HG03108 (cell line): ENCODE measurements around the gene APBA2.

Experiments
- ATAC-seq: cut with Tn5 transposase; IDR thresholded peaks from one replicate; pipeline ENCODE4 v1.9.1; 2021; ENCODE audit warnings: moderate library complexity; ENCODE audit not compliant: unreplicated experiment

Gene APBA2

DNA sequence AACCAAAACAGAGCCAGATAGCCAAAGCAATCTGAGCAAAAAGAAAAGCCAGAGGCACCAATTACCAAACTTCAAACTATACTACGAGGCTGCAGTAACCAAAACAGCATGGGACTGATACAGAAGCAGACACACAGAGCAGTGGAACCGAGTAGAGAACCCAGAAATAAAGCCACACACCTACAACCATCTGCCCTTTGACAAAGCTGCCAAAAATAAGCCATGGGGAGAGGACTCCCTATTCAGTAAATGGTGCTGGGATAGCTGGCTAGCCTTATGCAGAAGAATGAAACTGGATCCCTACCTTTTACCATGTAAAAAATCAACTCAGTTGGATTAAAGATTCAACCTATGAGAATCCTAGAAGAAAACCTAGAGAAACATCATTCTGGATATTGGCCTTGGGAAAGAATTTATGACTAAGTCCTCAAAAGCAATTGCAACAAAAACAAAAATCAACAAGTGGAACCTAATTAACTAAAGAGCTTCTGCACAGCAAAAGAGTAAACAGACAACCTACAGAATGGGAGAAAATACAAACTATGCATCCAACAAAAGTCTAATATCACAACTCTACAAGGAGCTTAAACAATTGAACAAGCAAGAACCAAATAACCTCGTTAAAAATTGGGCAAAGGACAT lies 95.1 kb downstream of the APBA2 start:
- ATAC-seq, result no peak

DNA sequence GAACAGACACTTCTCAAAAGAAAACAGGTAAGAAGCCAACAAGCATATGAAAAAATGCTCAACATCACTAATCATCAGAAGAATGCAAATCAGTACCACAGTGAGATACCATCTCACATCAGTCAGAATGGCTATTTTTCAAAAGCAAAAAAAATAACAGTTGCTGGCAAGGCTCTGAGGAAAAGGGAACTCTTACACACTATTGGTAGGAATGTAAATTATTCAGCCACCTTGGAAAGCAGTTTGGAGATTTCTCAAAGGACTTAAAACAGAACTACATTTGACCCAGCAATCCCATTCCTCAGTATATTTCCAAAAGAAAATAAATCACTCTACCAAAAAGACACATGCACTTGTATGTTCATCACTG lies 95.6 kb downstream of the APBA2 start:
- no peak for ATAC-seq

DNA sequence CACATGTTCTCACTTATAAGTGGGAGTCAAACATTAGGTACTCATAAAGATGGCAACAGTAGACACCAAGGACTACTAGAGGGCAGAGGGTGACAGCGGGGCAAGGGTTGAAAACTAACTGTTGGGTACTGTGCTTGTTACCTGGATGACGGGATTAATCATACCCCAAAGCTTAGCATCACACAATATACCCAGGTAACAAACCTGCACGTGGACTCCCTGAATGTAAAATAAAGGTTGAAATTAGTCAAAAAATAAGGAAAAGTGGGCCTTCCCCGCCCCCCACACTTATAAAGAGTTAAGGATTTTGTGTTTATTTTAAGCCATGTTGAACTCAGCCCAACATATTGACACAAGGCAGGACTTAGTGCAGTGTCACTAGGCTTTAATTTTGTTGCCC lies 96.1 kb downstream of the APBA2 start:
- ATAC-seq, result no peak

GRCh38 chr15:28982886-28983285 lies 97.1 kb downstream of the APBA2 start:
- no peak for ATAC-seq

- ATAC-seq, result no peak
These were observed 97.9 kb downstream of the APBA2 start for GRCh38 chr15:28983432-28984311.

GRCh38 chr15:28984421-28985315 lies 98.9 kb downstream of the APBA2 start:
- no peak for ATAC-seq

DNA sequence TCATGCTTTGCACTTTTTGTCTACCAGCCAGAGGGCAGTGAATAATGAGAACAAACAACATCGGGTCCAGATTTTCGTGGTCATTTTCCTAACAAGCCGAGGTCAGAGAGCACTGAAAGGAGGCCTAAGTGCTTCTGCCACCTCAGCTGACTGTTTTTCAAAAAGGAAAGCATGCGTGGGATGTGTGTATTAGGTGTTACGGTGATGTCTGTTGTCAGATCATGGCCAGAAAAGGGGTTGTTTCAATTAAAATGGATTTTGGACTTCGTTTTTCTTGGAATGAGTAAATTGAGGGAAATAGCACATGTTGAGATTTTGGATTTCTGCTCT lies 99.5 kb downstream of the APBA2 start:
- ATAC-seq, result no peak

GRCh38 chr15:28985691-28986090 lies 99.9 kb downstream of the APBA2 start:
- ATAC-seq, result no peak

- ATAC-seq, result no peak
These were observed 100.3 kb downstream of the APBA2 start for GRCh38 chr15:28986108-28986507.

DNA sequence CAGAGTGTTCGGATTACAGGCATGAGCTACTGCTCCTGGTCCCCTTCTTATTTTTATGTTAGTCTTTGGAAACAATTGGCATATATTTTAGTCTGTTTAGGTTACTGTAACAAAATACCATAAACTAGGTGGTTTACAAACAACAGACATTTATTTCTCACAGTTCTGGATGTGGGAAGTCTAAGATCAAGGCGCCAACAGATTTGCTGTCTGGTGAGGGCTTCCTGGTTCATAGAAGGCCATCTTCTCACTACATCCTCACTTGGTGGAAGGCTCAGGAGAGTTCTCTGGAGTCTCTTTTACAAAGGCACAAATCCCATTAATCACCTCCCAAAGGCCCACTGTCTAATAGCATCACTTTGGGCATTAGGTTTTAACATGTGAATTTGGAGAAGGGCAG lies 101.0 kb downstream of the APBA2 start:
- ATAC-seq, result no peak

GRCh38 chr15:28987337-28987736 lies 101.6 kb downstream of the APBA2 start:
- no peak for ATAC-seq

DNA sequence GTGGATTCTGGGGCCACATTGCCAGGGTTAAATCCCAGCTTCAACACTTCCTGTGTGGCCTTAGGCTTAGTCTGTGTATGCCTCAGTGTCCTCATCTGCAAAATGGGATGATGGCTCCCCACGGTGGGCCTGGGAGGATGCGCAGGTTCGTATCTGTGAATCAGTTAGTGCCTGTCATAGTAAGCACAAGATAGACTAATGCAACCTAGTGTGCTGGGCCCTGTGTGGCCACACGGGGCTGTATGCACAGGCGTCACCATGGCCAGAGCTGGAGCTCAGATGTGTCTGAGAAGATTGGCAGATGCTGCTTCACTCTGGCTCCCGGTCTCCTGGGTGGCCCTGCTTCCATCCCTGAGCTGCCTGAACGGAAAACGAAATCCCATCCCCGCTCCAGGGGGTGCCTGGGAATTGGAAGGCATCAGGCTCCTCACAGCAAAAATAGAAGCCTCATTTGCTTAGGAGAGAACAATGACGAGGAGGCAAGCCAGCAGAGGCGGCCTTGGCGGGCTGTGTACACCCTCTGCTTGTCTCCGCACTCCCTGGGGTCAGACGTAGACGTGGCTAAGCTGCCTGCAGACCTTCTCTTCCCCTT lies 103.6 kb downstream of the APBA2 start:
- no peak for ATAC-seq

DNA sequence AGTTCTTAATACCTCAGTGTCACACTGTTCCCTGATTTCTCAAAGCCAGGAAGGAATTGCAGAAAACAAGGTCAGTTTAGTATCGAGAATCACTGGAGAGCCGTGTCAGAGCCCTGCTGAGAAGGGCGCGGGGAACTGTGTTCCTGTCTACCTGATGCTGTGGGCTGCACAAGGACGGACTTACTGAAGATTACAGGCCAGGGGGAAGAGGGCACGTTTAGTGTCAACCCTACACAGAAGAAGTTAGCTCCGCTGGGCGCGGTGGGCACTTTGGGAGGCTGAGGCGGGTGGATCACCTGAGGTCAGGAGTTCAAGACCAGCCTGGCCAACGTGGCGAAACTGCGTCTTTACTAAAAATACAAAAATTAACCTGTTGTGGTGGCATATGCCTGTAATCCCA lies 104.1 kb downstream of the APBA2 start:
- no peak for ATAC-seq

GRCh38 chr15:28990390-28990789 lies 104.6 kb downstream of the APBA2 start:
- no peak for ATAC-seq

- ATAC-seq, result no peak
These were observed 105.7 kb downstream of the APBA2 start for GRCh38 chr15:28991236-28992171.

GRCh38 chr15:28992336-28992864 lies 106.6 kb downstream of the APBA2 start:
- ATAC-seq, result no peak

DNA sequence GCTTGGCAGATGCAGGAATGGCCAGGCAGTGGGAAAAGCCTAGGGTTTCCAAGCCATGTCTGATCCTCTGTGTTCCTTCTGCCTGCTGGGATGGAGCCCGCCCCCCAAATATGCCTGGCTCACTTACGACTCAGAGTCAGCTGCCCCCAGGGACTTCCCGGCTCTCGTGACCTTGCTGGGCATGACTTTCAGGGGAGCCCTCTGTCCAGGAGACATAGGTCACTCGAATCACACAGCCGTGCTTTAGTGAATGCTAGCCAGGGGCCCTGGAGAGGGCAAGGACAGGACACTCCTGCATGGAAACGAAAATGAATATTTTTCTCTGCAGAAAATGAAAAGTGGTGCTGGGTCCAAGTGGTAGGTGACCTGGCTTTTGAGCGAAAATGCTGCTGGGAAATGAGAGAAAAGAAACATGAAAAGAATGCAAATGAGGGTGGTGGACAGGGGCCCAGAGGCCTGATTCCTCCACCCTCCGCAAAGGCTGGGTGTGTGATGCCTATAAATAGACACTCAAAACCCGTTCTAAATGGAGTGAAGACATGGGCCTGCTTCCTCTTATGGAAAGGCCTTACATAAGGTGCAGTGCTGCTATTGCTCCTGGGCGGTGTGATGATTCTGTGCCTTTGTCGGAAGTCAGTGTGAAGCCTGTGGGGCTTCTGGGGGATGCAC lies 107.4 kb downstream of the APBA2 start:
- ATAC-seq, result no peak

DNA sequence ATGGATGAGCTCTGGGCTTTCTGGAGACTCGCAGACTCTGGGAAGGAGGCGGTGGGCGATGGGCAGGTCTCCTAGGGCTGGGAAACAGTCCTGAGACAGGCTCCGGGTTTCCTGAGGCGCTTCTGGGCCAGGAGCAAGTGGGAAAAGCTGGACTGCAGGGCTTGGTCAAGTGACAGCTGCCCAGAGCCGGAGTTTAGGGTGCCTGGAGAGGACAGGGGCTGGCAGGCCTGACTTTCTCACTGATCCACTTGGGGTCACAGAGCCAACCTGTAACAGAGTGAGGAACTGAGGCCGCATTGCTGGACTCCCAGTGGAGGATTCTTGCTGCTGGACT lies 107.9 kb downstream of the APBA2 start:
- no peak for ATAC-seq

GRCh38 chr15:28994142-28994830 lies 108.5 kb downstream of the APBA2 start:
- no peak for ATAC-seq
